ENCODE measurements around the gene HEXD. TPM values are rescaled to one million over a fixed set of nuclear protein-coding genes. Genes with fewer than 3 reads are reported as not detected.

The HEXD gene
- polyA plus RNA-seq, 1 donor from 2014 or later, result 23.2 TPM

GRCh38 chr17:82480318-82480717 lies 62.2 kb downstream of the HEXD start:
- Mint-ChIP-seq H3K27ac (peak overlapping the region in 1 of 3 donors; percentile 53), H3K36me3 (no peaks in the 10 kb centered on the region), H3K27me3 (no peaks in the 10 kb centered on the region), H3K4me1 (no peaks in the 10 kb centered on the region), H3K9me3 (no peaks in the 10 kb centered on the region), H3K4me3 (no peak overlapping the region)

DNA sequence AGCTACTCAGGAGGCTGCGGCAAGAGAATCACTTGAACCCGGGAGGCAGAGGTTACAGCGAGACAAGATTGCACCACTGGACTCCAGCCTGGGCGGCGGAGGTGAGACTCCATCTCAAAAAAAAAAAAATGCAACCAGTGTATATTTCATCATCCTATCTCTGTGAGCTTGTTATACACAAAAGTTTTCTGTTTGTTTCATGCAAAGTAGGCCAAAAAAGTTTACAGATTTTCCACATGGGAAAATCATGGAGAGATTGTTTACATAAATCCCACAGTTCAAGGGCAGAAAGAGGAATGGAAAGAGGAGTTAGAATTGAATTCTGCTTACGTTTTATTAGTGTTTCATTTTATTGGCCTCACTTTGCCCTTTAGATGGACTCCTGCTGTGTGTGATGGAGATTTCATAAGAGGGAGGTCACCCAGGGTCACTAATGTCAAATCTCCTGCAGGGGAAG lies 65.1 kb downstream of the HEXD start:
- Mint-ChIP-seq H3K27ac (peak overlapping the region in 1 of 3 donors; percentile 10), H3K36me3 (peaks cover 4% of the 10 kb centered on the region), H3K9me3 (no peaks in the 10 kb centered on the region), H3K27me3 (no peaks in the 10 kb centered on the region), H3K4me1 (peaks cover 0 to 6% (median 0%) of the 10 kb centered on the region in 3 donors), H3K4me3 (no peak overlapping the region)

DNA sequence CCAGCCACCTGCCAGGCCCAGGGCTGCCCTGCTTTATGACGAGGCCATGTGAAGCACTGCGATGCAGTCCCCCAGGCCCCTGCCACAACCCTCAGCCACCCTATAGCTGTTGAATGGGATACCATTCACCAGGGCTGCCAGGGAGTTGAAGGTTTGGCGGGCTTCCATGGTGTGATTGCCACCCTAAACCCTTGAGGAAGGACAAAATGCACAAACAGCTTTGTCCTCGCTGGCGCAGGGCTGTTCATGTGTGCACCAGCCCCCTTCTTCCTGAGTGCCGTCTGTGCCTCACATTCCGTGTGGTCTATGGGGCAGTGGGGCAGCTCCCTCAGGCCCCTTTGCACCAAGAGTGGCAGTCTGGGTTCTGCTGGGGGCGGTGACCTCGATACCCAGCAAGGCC lies 65.7 kb downstream of the HEXD start:
- Mint-ChIP-seq H3K4me1 (peaks cover 0 to 6% (median 2%) of the 10 kb centered on the region in 3 donors), H3K27ac (peak overlapping the region in 1 of 3 donors; percentile 10), H3K9me3 (no peaks in the 10 kb centered on the region), H3K4me3 (no peak overlapping the region), H3K27me3 (no peaks in the 10 kb centered on the region), H3K36me3 (peaks cover 8% of the 10 kb centered on the region)

GRCh38 chr17:82486231-82487094 lies 68.3 kb downstream of the HEXD start:
- peaks cover 0 to 9% (median 7%) of the 10 kb centered on the region in 3 donors for H3K4me1 Mint-ChIP-seq
- H3K9me3 Mint-ChIP-seq, result no peaks in the 10 kb centered on the region
- peaks cover 9% of the 10 kb centered on the region for H3K36me3 Mint-ChIP-seq
- peak overlapping the region in 1 of 4 donors; percentile 21 for H3K4me3 Mint-ChIP-seq
- peak overlapping the region; percentile 42 to 67 (median 60) for H3K27ac Mint-ChIP-seq
- H3K27me3 Mint-ChIP-seq, result no peaks in the 10 kb centered on the region

- Mint-ChIP-seq H3K9me3 (no peaks in the 10 kb centered on the region), H3K27me3 (no peaks in the 10 kb centered on the region), H3K27ac (no peak overlapping the region), H3K36me3 (peaks cover 9% of the 10 kb centered on the region), H3K4me1 (peaks cover 3 to 9% (median 7%) of the 10 kb centered on the region in 3 donors), H3K4me3 (no peak overlapping the region)
Observed at GRCh38 chr17:82487910-82488309, 69.8 kb downstream of the HEXD start.

DNA sequence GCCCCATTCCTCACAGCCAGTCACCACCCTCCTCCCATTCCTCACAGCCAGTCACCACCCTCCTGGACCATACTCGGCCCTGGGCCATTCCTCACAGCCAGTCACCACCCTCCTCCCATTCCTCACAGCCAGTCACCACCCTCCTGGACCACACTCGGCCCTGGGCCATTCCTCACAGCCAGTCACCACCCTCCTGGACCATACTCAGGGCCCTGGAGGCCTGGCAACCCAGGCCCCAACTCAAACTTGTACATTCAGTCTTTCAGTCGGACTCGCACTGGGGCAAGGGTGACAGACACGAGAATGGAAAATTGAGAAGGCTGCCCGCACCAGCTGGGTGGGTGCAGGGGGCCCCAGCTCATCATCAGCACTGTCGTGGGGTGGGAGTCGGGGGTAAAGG lies 71.0 kb downstream of the HEXD start:
- H3K27me3 Mint-ChIP-seq, result no peaks in the 10 kb centered on the region
- H3K9me3 Mint-ChIP-seq, result no peaks in the 10 kb centered on the region
- H3K4me1 Mint-ChIP-seq, result peaks cover 3 to 14% (median 11%) of the 10 kb centered on the region in 3 donors
- peaks cover 9% of the 10 kb centered on the region for H3K36me3 Mint-ChIP-seq
- H3K27ac Mint-ChIP-seq, result no peak overlapping the region
- H3K4me3 Mint-ChIP-seq, result no peak overlapping the region

DNA sequence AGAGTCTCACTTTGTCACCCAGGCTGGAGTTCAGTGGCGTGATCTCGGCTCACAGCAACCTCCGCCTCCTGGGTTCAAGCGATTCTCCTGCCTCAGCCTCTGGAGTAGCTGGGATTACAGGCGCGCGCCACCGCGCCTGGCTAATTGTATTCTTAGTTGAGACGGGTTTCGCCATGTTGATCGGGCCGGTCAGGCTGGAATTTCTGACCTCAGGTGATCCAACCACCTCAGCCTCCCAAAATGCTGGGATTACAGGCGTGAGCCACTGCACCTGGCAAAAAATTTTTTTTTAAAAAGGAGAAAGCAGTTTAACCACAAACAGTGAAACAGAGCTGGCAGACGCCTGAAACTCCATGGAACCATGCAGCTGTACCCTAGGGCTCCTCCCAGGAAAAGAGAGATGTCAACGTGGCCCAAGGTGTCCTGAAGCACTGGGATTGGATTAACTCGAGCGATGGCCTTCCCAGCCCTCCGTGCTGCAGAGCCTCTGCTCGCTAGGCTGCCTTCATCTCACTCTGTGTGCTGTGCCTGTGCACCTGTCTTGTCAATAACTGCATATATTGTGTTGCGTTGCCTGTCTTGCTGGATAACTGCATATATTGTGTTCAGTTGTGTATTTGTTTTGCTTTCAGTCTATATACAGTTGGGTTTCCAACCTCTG lies 71.8 kb downstream of the HEXD start:
- H3K4me1 Mint-ChIP-seq, result peaks cover 10 to 19% (median 18%) of the 10 kb centered on the region in 3 donors
- H3K4me3 Mint-ChIP-seq, result peak overlapping the region in 1 of 4 donors; percentile 11
- H3K36me3 Mint-ChIP-seq, result peaks cover 9% of the 10 kb centered on the region
- no peak overlapping the region for H3K27ac Mint-ChIP-seq
- H3K27me3 Mint-ChIP-seq, result peaks cover 1% of the 10 kb centered on the region
- H3K9me3 Mint-ChIP-seq, result no peaks in the 10 kb centered on the region

- Mint-ChIP-seq H3K9me3 (no peaks in the 10 kb centered on the region), H3K36me3 (peaks cover 9% of the 10 kb centered on the region), H3K27me3 (peaks cover 1% of the 10 kb centered on the region), H3K27ac (no peak overlapping the region), H3K4me1 (peaks cover 10 to 19% (median 18%) of the 10 kb centered on the region in 3 donors), H3K4me3 (peak overlapping the region in 1 of 4 donors; percentile 11)
Observed at GRCh38 chr17:82490512-82491195, 72.5 kb downstream of the HEXD start.

GRCh38 chr17:82491196-82491530 lies 73.0 kb downstream of the HEXD start:
- peak overlapping the region; percentile 43 to 99 (median 56) for H3K27ac Mint-ChIP-seq
- peaks cover 1% of the 10 kb centered on the region for H3K27me3 Mint-ChIP-seq
- no peaks in the 10 kb centered on the region for H3K9me3 Mint-ChIP-seq
- peaks cover 5% of the 10 kb centered on the region for H3K36me3 Mint-ChIP-seq
- peaks cover 10 to 18% (median 15%) of the 10 kb centered on the region in 3 donors for H3K4me1 Mint-ChIP-seq
- peak overlapping the region in 1 of 4 donors; percentile 11 for H3K4me3 Mint-ChIP-seq

- peaks cover 5% of the 10 kb centered on the region for H3K36me3 Mint-ChIP-seq
- peaks cover 10 to 18% (median 15%) of the 10 kb centered on the region in 3 donors for H3K4me1 Mint-ChIP-seq
- H3K4me3 Mint-ChIP-seq, result no peak overlapping the region
- H3K27me3 Mint-ChIP-seq, result peaks cover 1% of the 10 kb centered on the region
- no peaks in the 10 kb centered on the region for H3K9me3 Mint-ChIP-seq
- H3K27ac Mint-ChIP-seq, result peak overlapping the region; percentile 43 to 99 (median 56)
Observed at GRCh38 chr17:82491533-82491932, 73.4 kb downstream of the HEXD start.

Other genes starting within 250 kb of the HEXD start
- 34.1 TPM for gene CCDC57, start 205.5 kb upstream of the HEXD start, polyA plus RNA-seq
- gene SLC16A3, start 189.3 kb upstream of the HEXD start, polyA plus RNA-seq, result 3.7 TPM
- gene CSNK1D, start 144.6 kb upstream of the HEXD start, polyA plus RNA-seq, result 78.3 TPM
- 4.4 TPM for gene CD7, start 100.7 kb upstream of the HEXD start, polyA plus RNA-seq
- 0.83 TPM for gene SECTM1, start 84.6 kb upstream of the HEXD start, polyA plus RNA-seq
- 0.36 TPM for gene TEX19, start 59.1 kb upstream of the HEXD start, polyA plus RNA-seq
- gene UTS2R, start 46.6 kb upstream of the HEXD start, polyA plus RNA-seq, result not detected
- 33.2 TPM for gene OGFOD3, start 239 bp downstream of the HEXD start, polyA plus RNA-seq
- gene CYBC1, start 32.4 kb downstream of the HEXD start, polyA plus RNA-seq, result 266 TPM
- 76.2 TPM for gene NARF, start 40.4 kb downstream of the HEXD start, polyA plus RNA-seq
- 5.8 TPM for gene FOXK2, start 101.4 kb downstream of the HEXD start, polyA plus RNA-seq
- gene WDR45B, start 230.1 kb downstream of the HEXD start, polyA plus RNA-seq, result 32.1 TPM